ENCODE measurements around the gene BRSK1.

BRSK1 gene

DNA sequence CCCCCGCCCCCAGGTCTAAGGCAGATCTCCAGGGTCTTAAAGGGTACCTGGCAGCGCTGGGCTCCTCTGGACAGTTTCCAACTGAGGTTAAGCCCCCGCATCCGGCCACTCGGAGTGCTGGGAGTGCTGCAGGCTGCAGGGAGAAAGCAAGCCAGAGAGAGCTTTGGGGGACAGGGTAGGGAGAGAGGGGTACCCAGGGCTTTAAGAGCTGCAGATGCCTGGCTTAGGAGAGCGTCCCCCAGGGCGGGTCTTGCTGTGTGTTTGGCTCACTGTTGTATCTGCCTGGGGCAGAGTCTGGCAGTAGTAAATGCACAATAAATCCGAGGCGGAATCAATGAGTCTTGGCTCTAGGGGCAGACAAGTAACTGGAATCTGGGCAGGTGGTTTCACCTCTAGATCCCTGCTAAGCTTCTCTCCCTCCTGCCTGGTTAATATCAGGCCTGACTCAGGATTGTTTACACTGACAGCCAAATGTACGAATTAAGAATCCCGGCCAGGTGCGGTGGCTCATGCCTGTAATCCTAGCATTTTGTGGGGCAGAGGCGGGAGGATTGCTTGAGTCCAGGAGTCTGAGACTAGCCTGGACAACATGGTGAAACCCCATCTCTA is 71.5 kb downstream of the BRSK1 start:
- DNase-seq: no peak

DNA sequence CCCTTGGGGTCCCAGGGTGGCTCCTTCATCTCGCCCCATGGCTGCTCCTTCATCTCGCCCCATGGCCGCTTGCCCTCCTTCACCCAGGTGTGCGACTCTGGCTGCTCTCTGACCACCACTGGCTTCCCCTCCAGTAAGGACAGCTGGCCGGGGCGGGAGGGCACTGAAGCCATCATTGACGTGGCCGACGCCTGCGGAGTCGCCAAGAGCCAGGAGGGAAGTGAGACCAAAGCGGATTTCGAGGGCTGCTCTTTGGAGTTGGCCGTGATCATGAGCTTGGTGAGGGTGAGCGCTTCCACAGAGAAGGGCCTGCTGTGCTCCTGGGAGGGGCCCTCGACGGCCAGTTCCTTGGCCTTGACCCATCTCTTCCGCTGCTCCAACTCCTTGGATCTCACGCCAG is 74.7 kb downstream of the BRSK1 start:
- DNase-seq: no peak

DNA sequence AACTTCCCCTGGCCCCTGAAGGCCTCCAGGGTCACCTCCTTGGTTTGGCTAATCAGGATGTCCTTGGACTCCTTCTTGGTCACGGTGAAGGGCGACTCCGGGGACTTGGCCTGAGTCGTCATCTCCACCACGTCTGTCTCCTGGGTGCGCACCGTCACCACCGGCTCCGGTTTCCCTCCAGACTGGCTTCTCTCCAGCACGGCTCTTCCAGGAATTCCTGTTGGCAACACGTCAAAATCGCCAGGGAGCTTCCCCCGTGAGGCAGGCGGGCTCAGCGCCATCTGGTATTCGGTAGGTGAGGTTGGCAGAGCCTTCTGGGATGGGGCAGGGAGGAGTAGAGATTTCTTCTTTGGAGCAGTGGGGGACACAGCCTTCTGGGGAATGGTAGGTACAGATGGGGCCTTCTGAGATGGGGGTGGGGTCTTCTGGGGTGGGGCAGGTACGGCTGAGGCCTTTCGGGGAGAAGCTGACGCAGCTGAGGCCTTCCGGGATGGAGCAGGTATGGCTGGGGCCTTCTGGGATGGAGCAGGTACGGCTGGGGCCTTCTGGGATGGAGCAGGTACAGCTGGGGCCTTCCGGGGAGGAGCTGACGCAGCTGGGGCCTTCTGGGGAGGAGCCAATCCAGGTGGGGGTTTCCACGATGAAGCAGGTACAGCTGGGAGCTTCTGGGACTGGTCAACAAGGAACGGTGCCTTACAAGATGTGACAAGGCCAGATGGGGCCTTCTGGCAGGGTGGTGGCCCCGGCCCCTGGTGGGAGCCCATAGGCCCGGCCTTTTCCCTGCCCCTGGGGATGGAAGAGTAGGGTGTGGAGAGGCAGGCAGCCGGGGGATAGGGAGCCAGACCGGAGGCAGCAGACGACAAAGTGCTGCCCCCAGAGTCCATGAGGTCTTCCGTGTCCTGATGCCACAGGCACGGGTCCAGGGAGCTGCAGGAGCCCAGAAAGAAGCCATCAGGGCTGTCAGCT is 75.4 kb downstream of the BRSK1 start:
- no peak for DNase-seq

DNA sequence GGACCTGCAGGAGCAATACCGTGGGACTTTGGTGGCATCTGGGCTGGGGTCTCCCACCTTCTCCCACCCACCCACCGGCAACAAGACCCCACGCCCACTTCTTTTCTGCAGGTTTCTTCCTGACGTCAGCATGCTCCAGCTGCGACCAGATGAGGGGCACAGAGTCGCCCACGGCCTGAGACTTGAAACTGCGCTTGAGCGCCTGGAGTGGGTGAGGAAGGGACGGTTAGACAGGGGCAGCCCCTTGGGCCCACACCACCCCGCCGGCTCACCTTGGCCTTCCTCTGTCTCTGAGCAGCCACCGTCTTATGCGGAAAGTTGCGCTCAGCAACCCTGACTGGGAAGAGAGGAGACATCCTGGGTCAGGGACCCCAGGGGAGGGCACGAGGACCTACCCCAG is 77.1 kb downstream of the BRSK1 start:
- no peak for DNase-seq
